Amniotic stem cell (primary cell): ENCODE data around the gene CXorf65.
A peak's percentile ranks its signal among the peaks of the same experiment; 100 is the strongest.

Experiments
- DNase-seq: peaks from one replicate; lab custom pipeline; 2025; lab: John Stamatoyannopoulos, UW

CXorf65 gene

GRCh38 chrX:71107245-71107644 lies 705 bp upstream of the CXorf65 start:
- no peak for DNase-seq

DNA sequence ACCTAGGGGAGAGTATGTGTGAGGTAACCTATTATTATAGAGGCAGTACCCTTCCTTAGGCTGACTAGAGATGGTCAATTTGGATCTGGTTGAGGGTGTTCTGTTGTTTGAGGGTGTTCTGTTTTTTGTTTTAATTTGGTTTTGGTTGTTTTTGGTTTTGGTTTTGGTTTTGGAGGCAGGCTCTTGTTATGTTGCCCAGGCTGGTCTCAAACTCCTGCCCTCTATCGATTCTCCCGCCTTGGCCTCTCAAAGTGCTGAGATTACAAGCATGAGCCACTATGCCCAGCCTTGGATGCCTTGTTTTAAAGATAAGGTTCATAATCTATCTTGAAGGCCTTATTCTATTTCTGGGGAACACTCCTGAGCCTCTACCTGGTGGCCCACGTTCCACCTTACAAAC lies 912 bp downstream of the CXorf65 start:
- DNase-seq: no peak

GRCh38 chrX:71103110-71103983 lies 3.2 kb downstream of the CXorf65 start:
- DNase-seq: no peak

- no peak for DNase-seq
Measured at GRCh38 chrX:71102292-71102691, 4.2 kb downstream of the CXorf65 start.

GRCh38 chrX:71100581-71101505 lies 5.7 kb downstream of the CXorf65 start:
- DNase-seq: no peak

DNA sequence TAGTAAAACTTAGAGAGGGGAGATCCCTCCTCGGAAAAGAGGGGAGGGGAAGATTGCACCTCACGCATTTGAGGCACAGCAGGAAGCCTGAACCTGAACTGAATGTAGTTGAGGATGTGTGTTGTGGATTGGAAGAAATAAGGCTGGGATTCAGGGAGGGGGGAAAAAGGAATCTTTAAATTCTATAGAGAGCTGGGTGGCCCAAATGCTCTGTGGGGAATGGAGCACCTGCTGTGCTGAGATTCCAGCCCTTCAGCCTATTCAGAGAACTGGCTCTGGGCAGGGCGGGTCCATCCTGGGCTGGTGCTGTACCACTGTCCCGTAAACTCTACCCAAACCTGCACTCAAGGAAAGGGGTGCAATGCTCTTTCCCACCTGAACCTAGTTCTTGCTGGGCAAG lies 6.8 kb downstream of the CXorf65 start:
- no peak for DNase-seq

DNA sequence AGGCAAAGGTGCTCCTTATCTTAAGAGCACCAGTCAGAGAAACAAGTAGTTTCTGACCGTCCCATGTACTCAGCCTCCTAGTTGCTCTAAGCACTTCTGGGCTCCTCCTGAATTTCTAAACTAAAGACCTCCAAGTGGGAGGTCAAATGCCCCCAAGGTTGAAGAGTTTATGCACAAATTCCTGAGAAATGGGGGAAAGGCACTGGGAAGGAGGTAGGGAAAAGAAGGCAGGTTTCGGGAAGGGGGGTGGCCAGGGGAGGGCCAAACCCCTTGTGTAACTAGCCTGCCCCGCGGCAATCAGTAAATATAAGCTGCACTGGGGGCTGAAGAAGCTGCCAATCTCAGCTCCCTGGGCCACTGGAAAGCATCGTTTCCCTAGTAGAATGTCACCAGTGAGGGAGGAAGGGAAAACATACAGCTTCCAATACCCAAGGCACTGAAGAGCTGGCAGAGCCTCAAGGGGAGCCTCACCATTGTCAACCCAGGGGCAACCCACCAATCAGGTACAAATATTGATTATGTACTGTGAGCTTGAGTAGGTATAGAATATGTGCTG lies 7.5 kb downstream of the CXorf65 start:
- DNase-seq: no peak

DNA sequence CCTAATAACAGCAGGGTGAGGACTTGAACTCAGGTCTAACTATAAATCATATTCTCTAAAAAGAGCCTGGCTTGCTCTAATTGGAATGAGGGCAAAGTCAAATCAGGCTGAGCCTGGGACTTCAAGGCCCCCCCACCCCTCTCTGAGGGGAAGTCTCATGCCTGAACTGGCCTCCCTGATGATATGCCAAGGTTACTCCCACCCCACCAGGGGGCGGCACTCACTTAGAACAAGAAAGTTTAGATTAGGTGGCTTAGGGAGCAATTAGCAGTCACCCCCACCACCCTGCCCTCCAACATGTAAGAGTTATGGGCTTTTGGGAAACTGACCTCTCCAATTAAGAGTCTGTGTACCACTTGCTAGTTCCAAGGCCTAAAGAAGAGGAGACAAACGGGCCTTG lies 8.2 kb downstream of the CXorf65 start:
- no peak for DNase-seq

GRCh38 chrX:71096760-71097032 lies 9.8 kb downstream of the CXorf65 start:
- no peak for DNase-seq

- no peak for DNase-seq
Measured at GRCh38 chrX:71095981-71096759, 10.4 kb downstream of the CXorf65 start.

DNA sequence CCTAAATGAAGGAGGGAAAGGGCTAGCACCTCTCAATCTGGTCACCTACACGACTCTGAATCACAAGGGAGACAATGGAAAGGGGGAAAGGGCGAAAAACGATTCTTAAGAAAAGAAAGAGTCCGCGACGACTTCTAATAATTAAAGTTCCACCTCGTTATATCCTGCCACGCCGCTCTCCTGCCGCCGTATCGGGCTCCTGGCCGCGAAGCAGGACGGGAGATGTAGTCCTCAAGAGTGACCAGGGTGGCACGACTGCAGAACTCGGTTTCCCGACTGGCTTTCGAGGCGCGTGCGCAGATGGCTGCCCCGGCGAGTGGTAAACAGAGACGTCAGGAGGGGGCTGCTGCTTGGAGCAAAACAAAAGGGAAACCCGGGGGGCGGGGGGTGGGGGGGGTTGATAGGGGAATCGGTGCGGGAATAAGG lies 11.0 kb downstream of the CXorf65 start, which contains the start of gene FOXO4:
Gene FOXO4 (plus strand): TSS at position 297 of the 426 bp plus-strand sequence. CDS start 678 bp downstream, outside the sequence.
- peak; percentile 37 for DNase-seq

DNA sequence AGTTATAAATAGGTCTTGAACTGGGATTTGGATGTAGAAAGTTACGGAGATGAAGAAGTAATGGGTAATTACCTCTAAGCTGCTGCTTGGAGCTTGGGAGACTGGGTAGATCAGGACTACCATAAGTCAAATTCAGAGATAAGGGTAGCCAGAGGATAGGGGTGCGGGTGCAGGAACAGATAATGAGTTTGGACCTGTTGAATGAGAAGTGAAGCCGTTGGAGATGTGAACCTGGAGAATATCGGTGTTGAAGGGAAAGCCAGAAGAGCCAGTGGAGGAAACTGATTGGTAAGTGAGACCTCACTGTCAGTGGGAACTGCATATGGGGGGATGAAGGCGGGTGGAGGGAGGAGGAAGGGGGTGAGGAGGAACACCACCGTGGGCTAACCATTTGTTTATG lies 11.5 kb downstream of the CXorf65 start:
- no peak for DNase-seq

GRCh38 chrX:71091263-71091662 lies 15.3 kb downstream of the CXorf65 start:
- no peak for DNase-seq

DNA sequence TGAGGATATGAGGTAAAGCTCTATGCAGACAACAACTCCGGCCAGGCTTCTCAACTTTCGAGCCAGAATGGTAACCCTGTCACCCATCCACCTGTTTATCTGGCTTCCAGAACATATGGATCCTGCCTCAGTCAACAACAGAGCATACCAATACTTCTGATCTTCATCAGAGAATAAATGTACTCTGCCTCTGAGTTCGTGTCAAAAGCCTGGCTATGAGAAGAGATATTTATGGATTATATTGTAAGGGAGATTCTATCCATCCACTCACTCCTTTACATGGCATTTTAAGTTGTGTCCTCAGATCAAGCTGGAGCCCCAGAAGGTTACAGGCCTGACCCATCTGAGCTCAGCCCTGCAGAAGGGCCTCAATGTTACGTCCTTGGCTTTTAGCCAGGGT lies 20.6 kb downstream of the CXorf65 start:
- no peak for DNase-seq

- DNase-seq: no peak
Measured at GRCh38 chrX:71082822-71083221, 23.7 kb downstream of the CXorf65 start.

- no peak for DNase-seq
Measured at GRCh38 chrX:71082124-71082647, 24.4 kb downstream of the CXorf65 start.

GRCh38 chrX:71081330-71082123 lies 25.0 kb downstream of the CXorf65 start:
- DNase-seq: no peak

GRCh38 chrX:71070531-71070930 lies 36.0 kb downstream of the CXorf65 start:
- no peak for DNase-seq

DNA sequence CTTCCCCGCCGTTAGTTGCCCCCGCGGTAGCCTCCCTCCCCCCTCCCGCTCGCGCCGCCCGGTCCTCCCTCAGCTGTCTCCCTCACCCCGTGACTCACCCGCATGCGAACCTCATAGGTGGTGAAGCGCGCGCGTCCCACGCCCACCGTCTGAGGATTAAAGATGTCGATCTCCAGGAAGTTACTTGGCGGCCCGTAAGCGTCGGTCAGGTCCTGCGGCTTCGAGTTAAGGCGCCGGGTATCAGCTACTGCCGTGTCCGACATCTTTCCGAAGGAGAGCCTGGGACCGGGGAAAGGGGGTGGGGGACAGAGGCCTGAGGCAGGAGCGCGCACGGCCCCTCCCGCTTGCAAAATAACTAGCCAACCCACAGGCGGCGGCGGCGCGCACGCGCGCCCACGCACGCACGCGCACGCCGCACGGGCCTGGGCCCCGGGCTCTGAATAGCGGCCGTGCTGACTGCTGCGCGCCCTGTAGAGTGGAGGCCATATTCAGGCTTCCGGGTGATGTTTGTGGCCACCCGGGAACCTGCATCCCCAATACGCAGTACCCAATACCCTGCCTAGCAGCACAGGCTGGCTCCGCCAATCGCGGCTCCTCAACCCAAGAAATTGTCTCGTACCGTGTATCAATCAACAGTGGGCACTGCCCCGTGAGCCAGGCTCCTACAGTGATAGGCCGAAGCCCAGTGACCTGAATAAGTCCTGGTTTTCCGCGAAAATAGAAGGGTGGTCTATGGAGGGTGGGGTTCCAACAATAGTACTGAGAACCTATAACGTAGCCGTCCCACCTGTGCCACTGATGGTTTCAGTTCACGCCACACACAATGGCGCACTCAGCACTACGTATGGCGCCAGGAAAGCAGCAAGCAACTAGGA lies 38.3 kb downstream of the CXorf65 start, which contains the start of gene SNX12:
Gene SNX12 (minus strand): TSS at position 291 of the 875 bp plus-strand sequence. CDS start 28 bp downstream, at position 263.
- DNase-seq: peak; percentile 73

- no peak for DNase-seq
Measured at GRCh38 chrX:71067712-71068043, 38.9 kb downstream of the CXorf65 start.
